Epithelial cell of prostate (primary cell): ENCODE results near the gene ZNF2.

Source experiments
- DNase-seq: peaks from one replicate; pipeline ENCODE4 v3.0.0-alpha.2; 2011; ENCODE audit warnings: low read depth, low spot score
- H3K27ac ChIP-seq: fragments of 450-650 bp; 2 replicates; pipeline ENCODE4 v1.5.1; 2017; ENCODE audit warnings: mild to moderate bottlenecking

ZNF2 gene

GRCh38 chr2:95203911-95204310, 38.3 kb downstream of the ZNF2 start:
- DNase-seq, result no peak
- no peak overlapping the region for H3K27ac ChIP-seq

- no peak overlapping the region for H3K27ac ChIP-seq
- DNase-seq, result no peak
Observed at GRCh38 chr2:95204396-95204795, 38.8 kb downstream of the ZNF2 start.

GRCh38 chr2:95206096-95206495, 40.5 kb downstream of the ZNF2 start:
- H3K27ac ChIP-seq, result no peak overlapping the region
- no peak for DNase-seq

GRCh38 chr2:95207111-95207961, 41.7 kb downstream of the ZNF2 start, which contains the start of gene ZNF892:
Gene ZNF892 (plus strand): TSS chr2:95207521. CDS start chr2:95207816, 295 bp downstream.
- peak within 1 kb of the TSS; percentile 77 for H3K27ac ChIP-seq
- peak; percentile 72 for DNase-seq

GRCh38 chr2:95208106-95208505, 42.5 kb downstream of the ZNF2 start:
- DNase-seq, result peak; percentile 18
- peak overlapping the region; percentile 77 for H3K27ac ChIP-seq

- H3K27ac ChIP-seq, result no peak overlapping the region
- no peak for DNase-seq
Observed at GRCh38 chr2:95215018-95215612, 49.5 kb downstream of the ZNF2 start.

GRCh38 chr2:95220449-95220848, 54.8 kb downstream of the ZNF2 start:
- DNase-seq, result no peak
- H3K27ac ChIP-seq, result no peak overlapping the region

- DNase-seq, result no peak
Observed at GRCh38 chr2:95225658-95226057, 60.0 kb downstream of the ZNF2 start.

GRCh38 chr2:95231723-95232122, 66.1 kb downstream of the ZNF2 start:
- H3K27ac ChIP-seq, result no peak overlapping the region
- no peak for DNase-seq

More at GRCh38 chr2:95225658-95226057, 60.0 kb downstream of the ZNF2 start:
- H3K27ac ChIP-seq, result no peak overlapping the region

- no peak for DNase-seq
- H3K27ac ChIP-seq, result no peak overlapping the region
Observed at GRCh38 chr2:95232232-95232631, 66.6 kb downstream of the ZNF2 start.
